ENCODE results near the gene MEF2C.

DNA sequence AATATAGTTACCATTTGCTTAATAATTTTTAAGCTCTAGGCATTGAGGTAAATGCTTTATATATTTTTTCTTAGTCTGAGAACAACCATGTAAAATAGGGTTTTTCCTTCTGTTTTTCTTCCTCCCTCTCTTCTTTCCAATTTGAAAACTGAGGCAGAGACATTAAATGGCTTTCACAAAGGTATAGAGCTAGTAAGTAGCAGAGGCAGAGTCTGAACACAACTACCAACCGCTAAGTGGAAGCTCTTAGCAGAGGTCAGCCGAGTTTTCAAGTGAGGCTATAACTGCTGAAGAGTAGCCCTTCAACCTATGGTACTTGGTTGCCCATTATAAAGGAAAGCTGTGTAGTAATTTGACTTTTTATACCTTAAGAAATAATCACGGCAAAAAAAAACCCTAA lies 187.1 kb downstream of the MEF2C start:
- TF ChIP-seq, protein P1, sequence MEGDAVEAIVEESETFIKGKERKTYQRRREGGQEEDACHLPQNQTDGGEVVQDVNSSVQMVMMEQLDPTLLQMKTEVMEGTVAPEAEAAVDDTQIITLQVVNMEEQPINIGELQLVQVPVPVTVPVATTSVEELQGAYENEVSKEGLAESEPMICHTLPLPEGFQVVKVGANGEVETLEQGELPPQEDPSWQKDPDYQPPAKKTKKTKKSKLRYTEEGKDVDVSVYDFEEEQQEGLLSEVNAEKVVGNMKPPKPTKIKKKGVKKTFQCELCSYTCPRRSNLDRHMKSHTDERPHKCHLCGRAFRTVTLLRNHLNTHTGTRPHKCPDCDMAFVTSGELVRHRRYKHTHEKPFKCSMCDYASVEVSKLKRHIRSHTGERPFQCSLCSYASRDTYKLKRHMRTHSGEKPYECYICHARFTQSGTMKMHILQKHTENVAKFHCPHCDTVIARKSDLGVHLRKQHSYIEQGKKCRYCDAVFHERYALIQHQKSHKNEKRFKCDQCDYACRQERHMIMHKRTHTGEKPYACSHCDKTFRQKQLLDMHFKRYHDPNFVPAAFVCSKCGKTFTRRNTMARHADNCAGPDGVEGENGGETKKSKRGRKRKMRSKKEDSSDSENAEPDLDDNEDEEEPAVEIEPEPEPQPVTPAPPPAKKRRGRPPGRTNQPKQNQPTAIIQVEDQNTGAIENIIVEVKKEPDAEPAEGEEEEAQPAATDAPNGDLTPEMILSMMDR (IDR thresholded peaks at IDR 0.05), result no peak
- no peak for TF ChIP-seq POLR2A (IDR thresholded peaks at IDR 0.05)
